ENCODE results near the gene MLH3. TPM values are rescaled to one million over a fixed set of nuclear protein-coding genes. Genes with fewer than 3 reads are reported as not detected.
A peak's percentile ranks its signal among the peaks of the same experiment; 100 is the strongest.

The MLH3 gene
- total and polyA plus RNA-seq, 2 of the 13 experiments (the other 11 are each of a cell fraction or from before 2014, with no cell fraction given): 14.4 to 24.8 TPM

GRCh38 chr14:75050852-75051555 lies at the start of gene MLH3 (continued):
- TF ChIP-seq, protein P1, sequence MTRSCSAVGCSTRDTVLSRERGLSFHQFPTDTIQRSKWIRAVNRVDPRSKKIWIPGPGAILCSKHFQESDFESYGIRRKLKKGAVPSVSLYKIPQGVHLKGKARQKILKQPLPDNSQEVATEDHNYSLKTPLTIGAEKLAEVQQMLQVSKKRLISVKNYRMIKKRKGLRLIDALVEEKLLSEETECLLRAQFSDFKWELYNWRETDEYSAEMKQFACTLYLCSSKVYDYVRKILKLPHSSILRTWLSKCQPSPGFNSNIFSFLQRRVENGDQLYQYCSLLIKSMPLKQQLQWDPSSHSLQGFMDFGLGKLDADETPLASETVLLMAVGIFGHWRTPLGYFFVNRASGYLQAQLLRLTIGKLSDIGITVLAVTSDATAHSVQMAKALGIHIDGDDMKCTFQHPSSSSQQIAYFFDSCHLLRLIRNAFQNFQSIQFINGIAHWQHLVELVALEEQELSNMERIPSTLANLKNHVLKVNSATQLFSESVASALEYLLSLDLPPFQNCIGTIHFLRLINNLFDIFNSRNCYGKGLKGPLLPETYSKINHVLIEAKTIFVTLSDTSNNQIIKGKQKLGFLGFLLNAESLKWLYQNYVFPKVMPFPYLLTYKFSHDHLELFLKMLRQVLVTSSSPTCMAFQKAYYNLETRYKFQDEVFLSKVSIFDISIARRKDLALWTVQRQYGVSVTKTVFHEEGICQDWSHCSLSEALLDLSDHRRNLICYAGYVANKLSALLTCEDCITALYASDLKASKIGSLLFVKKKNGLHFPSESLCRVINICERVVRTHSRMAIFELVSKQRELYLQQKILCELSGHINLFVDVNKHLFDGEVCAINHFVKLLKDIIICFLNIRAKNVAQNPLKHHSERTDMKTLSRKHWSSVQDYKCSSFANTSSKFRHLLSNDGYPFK (CRISPR knock-in tag; IDR thresholded peaks at IDR 0.05; ENCODE audit: borderline replicate concordance): peak; percentile 41; the same call in 1 of the 2 replicates
- TF ChIP-seq, protein P2, sequence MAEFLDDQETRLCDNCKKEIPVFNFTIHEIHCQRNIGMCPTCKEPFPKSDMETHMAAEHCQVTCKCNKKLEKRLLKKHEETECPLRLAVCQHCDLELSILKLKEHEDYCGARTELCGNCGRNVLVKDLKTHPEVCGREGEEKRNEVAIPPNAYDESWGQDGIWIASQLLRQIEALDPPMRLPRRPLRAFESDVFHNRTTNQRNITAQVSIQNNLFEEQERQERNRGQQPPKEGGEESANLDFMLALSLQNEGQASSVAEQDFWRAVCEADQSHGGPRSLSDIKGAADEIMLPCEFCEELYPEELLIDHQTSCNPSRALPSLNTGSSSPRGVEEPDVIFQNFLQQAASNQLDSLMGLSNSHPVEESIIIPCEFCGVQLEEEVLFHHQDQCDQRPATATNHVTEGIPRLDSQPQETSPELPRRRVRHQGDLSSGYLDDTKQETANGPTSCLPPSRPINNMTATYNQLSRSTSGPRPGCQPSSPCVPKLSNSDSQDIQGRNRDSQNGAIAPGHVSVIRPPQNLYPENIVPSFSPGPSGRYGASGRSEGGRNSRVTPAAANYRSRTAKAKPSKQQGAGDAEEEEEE (CRISPR knock-in tag; IDR thresholded peaks at IDR 0.05; ENCODE audit: borderline replicate concordance): no peak
- TF ChIP-seq, protein P3, sequence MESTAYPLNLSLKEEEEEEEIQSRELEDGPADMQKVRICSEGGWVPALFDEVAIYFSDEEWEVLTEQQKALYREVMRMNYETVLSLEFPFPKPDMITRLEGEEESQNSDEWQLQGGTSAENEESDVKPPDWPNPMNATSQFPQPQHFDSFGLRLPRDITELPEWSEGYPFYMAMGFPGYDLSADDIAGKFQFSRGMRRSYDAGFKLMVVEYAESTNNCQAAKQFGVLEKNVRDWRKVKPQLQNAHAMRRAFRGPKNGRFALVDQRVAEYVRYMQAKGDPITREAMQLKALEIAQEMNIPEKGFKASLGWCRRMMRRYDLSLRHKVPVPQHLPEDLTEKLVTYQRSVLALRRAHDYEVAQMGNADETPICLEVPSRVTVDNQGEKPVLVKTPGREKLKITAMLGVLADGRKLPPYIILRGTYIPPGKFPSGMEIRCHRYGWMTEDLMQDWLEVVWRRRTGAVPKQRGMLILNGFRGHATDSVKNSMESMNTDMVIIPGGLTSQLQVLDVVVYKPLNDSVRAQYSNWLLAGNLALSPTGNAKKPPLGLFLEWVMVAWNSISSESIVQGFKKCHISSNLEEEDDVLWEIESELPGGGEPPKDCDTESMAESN (CRISPR knock-in tag; conservative IDR thresholded peaks at IDR 0.05): peak; percentile 72
- peak; percentile 49; the same call in 1 of the 2 replicates for TF ChIP-seq PITX1 (CRISPR knock-in tag; IDR thresholded peaks at IDR 0.05)
- peak; percentile 76; the same call in 1 of the 2 replicates for TF ChIP-seq HINFP (CRISPR knock-in tag; IDR thresholded peaks at IDR 0.05; ENCODE audit: low read depth)
- TF ChIP-seq ZNF383 (CRISPR knock-in tag; IDR thresholded peaks at IDR 0.05; ENCODE audit: borderline replicate concordance): no peak
- TF ChIP-seq ZMAT5 (CRISPR knock-in tag; IDR thresholded peaks at IDR 0.05; ENCODE audit: borderline replicate concordance, low read depth): no peak
- TF ChIP-seq ZNF773 (CRISPR knock-in tag; IDR thresholded peaks at IDR 0.05; ENCODE audit: borderline replicate concordance): 0 out of 2 replicates have a peak, but pooled peaks have one; percentile 49
- peak; percentile 66; the same call in 1 of the 2 replicates for TF ChIP-seq ZC3H13 (CRISPR knock-in tag; IDR thresholded peaks at IDR 0.05)
- no peak for TF ChIP-seq ARID2 (CRISPR knock-in tag; IDR thresholded peaks at IDR 0.05; ENCODE audit: borderline replicate concordance)
- peak; percentile 60 for TF ChIP-seq KAT8 (CRISPR knock-in tag; IDR thresholded peaks at IDR 0.05)
- TF ChIP-seq ZNF614 (CRISPR knock-in tag; IDR thresholded peaks at IDR 0.05; ENCODE audit: borderline replicate concordance): peak; percentile 38; the same call in 1 of the 2 replicates
- no peak for TF ChIP-seq ARNT (IDR thresholded peaks at IDR 0.05)
- TF ChIP-seq ZNF329 (CRISPR knock-in tag; IDR thresholded peaks at IDR 0.05; ENCODE audit: low read depth): no peak; the same call in 1 of the 2 replicates
- TF ChIP-seq STAT5B (CRISPR knock-in tag; IDR thresholded peaks at IDR 0.05): no peak
- peak; percentile 47; the same call in 1 of the 2 replicates for TF ChIP-seq YEATS2 (CRISPR knock-in tag; IDR thresholded peaks at IDR 0.05; ENCODE audit: borderline replicate concordance)
- TF ChIP-seq ZNF563 (CRISPR knock-in tag; IDR thresholded peaks at IDR 0.05): peak; percentile 73
- no peak for TF ChIP-seq CHD2 (IDR thresholded peaks at IDR 0.05; ENCODE audit: low read depth, low read length)
- TF ChIP-seq ZNF746 (CRISPR knock-in tag; IDR thresholded peaks at IDR 0.05): 0 out of 2 replicates have a peak, but pooled peaks have one; percentile 52
- TF ChIP-seq ZNF547 (CRISPR knock-in tag; IDR thresholded peaks at IDR 0.05): peak; percentile 81
- TF ChIP-seq JUNB (CRISPR knock-in tag; IDR thresholded peaks at IDR 0.05; ENCODE audit: borderline replicate concordance): no peak

All from HepG2 (cell line).